KMS-11 (cell line): ENCODE data around the gene TJP3.

Experiments
- H2AFZ ChIP-seq: fragments of 200-600 bp; sonication (generic); 2 replicates; pipeline ENCODE4 v1.6.1; 2016; ENCODE audit warnings: antibody characterized with exemption, mixed run types, low read depth
- H3K27ac ChIP-seq: fragments of 200-600 bp; sonication (generic); 2 replicates; pipeline ENCODE4 v1.6.1; 2016; ENCODE audit warnings: mild to moderate bottlenecking, mixed run types
- H3K27me3 ChIP-seq: fragments of 200-600 bp; sonication (generic); 2 replicates; pipeline ENCODE4 v1.6.1; 2017; ENCODE audit warnings: mild to moderate bottlenecking, low read depth, mixed run types, moderate library complexity; ENCODE audit not compliant: insufficient read depth
- H3K36me3 ChIP-seq: fragments of 200-600 bp; sonication (generic); 2 replicates; pipeline ENCODE4 v1.6.1; 2017; ENCODE audit warnings: mild to moderate bottlenecking, mixed run types; ENCODE audit not compliant: insufficient read depth
- H3K4me1 ChIP-seq: fragments of 200-600 bp; sonication (generic); 2 replicates; pipeline ENCODE4 v1.6.1; 2016; ENCODE audit warnings: mild to moderate bottlenecking, low read depth, mixed run types; ENCODE audit not compliant: poor library complexity, severe bottlenecking
- H3K4me2 ChIP-seq: fragments of 200-600 bp; sonication (generic); 2 replicates; pipeline ENCODE4 v1.7.0; 2016; ENCODE audit warnings: mild to moderate bottlenecking, mixed run types
- H3K4me3 ChIP-seq: fragments of 200-600 bp; sonication (generic); IDR thresholded peaks from 2 replicates; pipeline ENCODE4 v1.6.1; 2017; ENCODE audit warnings: low read depth, low read length, mixed read lengths; ENCODE audit not compliant: insufficient read depth
- H3K79me2 ChIP-seq: fragments of 200-600 bp; sonication (generic); 2 replicates; pipeline ENCODE4 v1.6.1; 2016; ENCODE audit warnings: low read depth, mixed run types; ENCODE audit not compliant: insufficient read depth
- H3K9ac ChIP-seq: fragments of 200-600 bp; sonication (generic); 2 replicates; pipeline ENCODE4 v1.6.1; 2016; ENCODE audit warnings: mild to moderate bottlenecking, mixed run types
- H4K20me1 ChIP-seq: fragments of 200-600 bp; sonication (generic); 2 replicates; pipeline ENCODE4 v1.6.1; 2016; ENCODE audit warnings: mild to moderate bottlenecking, mixed run types; ENCODE audit not compliant: insufficient read depth
- CTCF ChIP-seq: fragments of 200-600 bp; sonication (generic); conservative IDR thresholded peaks from 2 replicates; pipeline ENCODE4 v1.6.1; 2017; ENCODE audit warnings: low read depth, mild to moderate bottlenecking, antibody characterized with exemption, low read length, moderate library complexity, mixed read lengths

The TJP3 gene

GRCh38 chr19:3775374-3775711 lies 67.2 kb downstream of the TJP3 start:
- Histone ChIP-seq H3K9ac (no peak overlapping the region), H3K79me2 (no peaks in the 10 kb centered on the region), H3K27ac (no peak overlapping the region), H4K20me1 (no peaks in the 10 kb centered on the region), H3K27me3 (peaks cover 18% of the 10 kb centered on the region; the same call in 1 of the 2 replicates), H3K4me3 (no peak overlapping the region), H3K36me3 (no peaks in the 10 kb centered on the region), H2AFZ (no peak overlapping the region), H3K4me1 (no peaks in the 10 kb centered on the region), H3K4me2 (no peak overlapping the region)
- TF ChIP-seq CTCF: no peak

- Histone ChIP-seq H3K9ac (no peak overlapping the region), H3K27me3 (peaks cover 18% of the 10 kb centered on the region; the same call in 1 of the 2 replicates), H2AFZ (no peak overlapping the region), H3K4me2 (no peak overlapping the region), H4K20me1 (no peaks in the 10 kb centered on the region), H3K4me3 (no peak overlapping the region), H3K27ac (no peak overlapping the region), H3K4me1 (no peaks in the 10 kb centered on the region), H3K36me3 (no peaks in the 10 kb centered on the region), H3K79me2 (no peaks in the 10 kb centered on the region)
- no peak for TF ChIP-seq CTCF
These were observed 67.6 kb downstream of the TJP3 start for GRCh38 chr19:3775831-3776230.

- no peaks in the 10 kb centered on the region for H4K20me1 ChIP-seq
- no peaks in the 10 kb centered on the region for H3K4me1 ChIP-seq
- peaks cover 22% of the 10 kb centered on the region; the same call in 1 of the 2 replicates for H3K27me3 ChIP-seq
- no peak overlapping the region for H3K9ac ChIP-seq
- no peak overlapping the region for H3K27ac ChIP-seq
- TF ChIP-seq CTCF: no peak
- H2AFZ ChIP-seq: no peak overlapping the region
- no peak overlapping the region for H3K4me3 ChIP-seq
- no peak overlapping the region for H3K4me2 ChIP-seq
- H3K36me3 ChIP-seq: no peaks in the 10 kb centered on the region
- H3K79me2 ChIP-seq: no peaks in the 10 kb centered on the region
These were observed 68.4 kb downstream of the TJP3 start for GRCh38 chr19:3776479-3777040.

GRCh38 chr19:3778104-3778867 lies 70.1 kb downstream of the TJP3 start:
- Histone ChIP-seq H3K79me2 (no peaks in the 10 kb centered on the region), H3K4me2 (no peak overlapping the region), H4K20me1 (no peaks in the 10 kb centered on the region), H3K4me1 (no peaks in the 10 kb centered on the region), H3K27me3 (peaks cover 33% of the 10 kb centered on the region), H3K9ac (no peak overlapping the region), H3K27ac (no peak overlapping the region), H2AFZ (no peak overlapping the region), H3K4me3 (no peak overlapping the region), H3K36me3 (no peaks in the 10 kb centered on the region)
- no peak for TF ChIP-seq CTCF
